GM23338 (cell line): Measurements from ENCODE around the gene ST6GALNAC3. TPM values are rescaled to one million over a fixed set of nuclear protein-coding genes. Genes with fewer than 3 reads are reported as not detected.

Experiments
- ATAC-seq: fragments of 200-7000 bp; cut with Tn5 transposase; 3 replicates; pipeline ENCODE4 v1.9.1; 2020
- DNase-seq: peaks from one replicate; pipeline ENCODE4 v3.0.0-alpha.2; 2015; ENCODE audit warnings: low spot score
- H2AFZ ChIP-seq: fragments of 200-600 bp; sonication (generic); 2 replicates; pipeline ENCODE4 v1.8.0; 2016; ENCODE audit warnings: antibody characterized with exemption, mild to moderate bottlenecking, moderate library complexity
- H3F3A ChIP-seq: fragments of 200-600 bp; sonication (generic); replicated peaks from 2 replicates; pipeline ENCODE4 v1.8.0; 2017; ENCODE audit warnings: antibody characterized with exemption, mixed run types, low read depth
- H3K27ac ChIP-seq: fragments of 200-600 bp; sonication (generic); 2 replicates; pipeline ENCODE4 v1.6.1; 2016; ENCODE audit warnings: low read depth
- H3K27me3 ChIP-seq: fragments of 200-600 bp; sonication (generic); 2 replicates; pipeline ENCODE4 v1.8.0; 2016; ENCODE audit warnings: mild to moderate bottlenecking, mixed run types, moderate library complexity; ENCODE audit not compliant: insufficient read depth
- H3K36me3 ChIP-seq: fragments of 200-600 bp; sonication (generic); 2 replicates; pipeline ENCODE4 v1.8.0; 2016; ENCODE audit warnings: mild to moderate bottlenecking; ENCODE audit not compliant: insufficient read depth
- H3K4me1 ChIP-seq: fragments of 200-600 bp; sonication (generic); 2 replicates; pipeline ENCODE4 v1.8.0; 2016; ENCODE audit warnings: mild to moderate bottlenecking, moderate library complexity; ENCODE audit not compliant: insufficient read depth
- H3K4me2 ChIP-seq: fragments of 200-600 bp; sonication (generic); 2 replicates; pipeline ENCODE4 v1.7.1; 2017; ENCODE audit warnings: mixed run types
- H3K4me3 ChIP-seq: fragments of 200-600 bp; sonication (generic); 2 replicates; pipeline ENCODE4 v1.6.1; 2016; ENCODE audit warnings: mixed run types
- H3K79me2 ChIP-seq: fragments of 200-600 bp; sonication (generic); replicated peaks from 2 replicates; pipeline ENCODE4 v1.8.0; 2017; ENCODE audit warnings: mild to moderate bottlenecking; ENCODE audit not compliant: insufficient read depth
- H3K9me2 ChIP-seq: fragments of 200-600 bp; sonication (generic); 2 replicates; pipeline ENCODE4 v1.8.0; 2017; ENCODE audit not compliant: insufficient read depth
- H4K20me1 ChIP-seq: fragments of 200-600 bp; sonication (generic); replicated peaks from 2 replicates; pipeline ENCODE4 v1.8.0; 2017; ENCODE audit warnings: mild to moderate bottlenecking; ENCODE audit not compliant: insufficient read depth
- H3K27ac Mint-ChIP-seq: 2 replicates; pipeline ENCODE4 v1.8.0; 2020; ENCODE audit warnings: inconsistent platforms, mild to moderate bottlenecking, moderate library complexity, mixed read lengths
- H3K27me3 Mint-ChIP-seq: 3 replicates; pipeline ENCODE4 v1.8.0; 2022; ENCODE audit warnings: low read depth, mild to moderate bottlenecking, moderate library complexity, mixed read lengths, inconsistent platforms; ENCODE audit not compliant: insufficient read depth, poor library complexity
- H3K36me3 Mint-ChIP-seq: 3 replicates; pipeline ENCODE4 v1.8.0; 2021; ENCODE audit warnings: low read depth, mild to moderate bottlenecking, inconsistent platforms, moderate library complexity, mixed read lengths
- H3K4me1 Mint-ChIP-seq: 3 replicates; pipeline ENCODE4 v1.8.0; 2020; ENCODE audit warnings: mild to moderate bottlenecking, inconsistent platforms, mixed read lengths
- H3K4me3 Mint-ChIP-seq: 3 replicates; pipeline ENCODE4 v1.8.0; 2021; ENCODE audit warnings: moderate library complexity, mild to moderate bottlenecking, inconsistent platforms, mixed read lengths
- H3K9me3 Mint-ChIP-seq: 3 replicates; pipeline ENCODE4 v1.8.0; 2020; ENCODE audit warnings: moderate library complexity, mild to moderate bottlenecking, inconsistent platforms, mixed read lengths
- EZH2 ChIP-seq: fragments of 200-600 bp; sonication (generic); IDR thresholded peaks from one replicate; pipeline ENCODE4 v1.8.0; 2017; ENCODE audit warnings: antibody characterized with exemption, mild to moderate bottlenecking, low read depth; ENCODE audit not compliant: unreplicated experiment
- EZH2phosphoT487 ChIP-seq: fragments of 200-600 bp; sonication (generic); IDR thresholded peaks from one replicate; pipeline ENCODE4 v1.8.1; 2018; ENCODE audit warnings: antibody characterized with exemption; ENCODE audit not compliant: unreplicated experiment
- JUNB ChIP-seq: IDR thresholded peaks from one replicate; pipeline ENCODE4 v1.6.1; 2016; ENCODE audit warnings: antibody characterized with exemption; ENCODE audit not compliant: unreplicated experiment
- POLR2AphosphoS5 ChIP-seq: IDR thresholded peaks from 2 replicates; pipeline ENCODE4 v1.6.1; 2016; ENCODE audit warnings: antibody characterized with exemption, low read depth
- STAT1 ChIP-seq: IDR thresholded peaks from one replicate; pipeline ENCODE4 v1.6.1; 2016; ENCODE audit warnings: antibody characterized with exemption; ENCODE audit not compliant: unreplicated experiment
- ZNF114 ChIP-seq: fragments of 250-450 bp; sonication (Bioruptor Pico); IDR thresholded peaks from 2 replicates; pipeline ENCODE4 v1.5.0; 2020; ENCODE audit warnings: mild to moderate bottlenecking, moderate library complexity
- ZNF331 ChIP-seq: fragments of 250-450 bp; sonication (Bioruptor Pico); IDR thresholded peaks from 2 replicates; pipeline ENCODE4 v1.5.0; 2020; ENCODE audit warnings: low read depth, mild to moderate bottlenecking, moderate library complexity
- polyA plus RNA-seq: library from polyadenylated mRNA; unstranded; fragments of >200 nt; fragmentation: Nextera tagmentation; extraction: Ambion mirVana; gene quantifications from 2 replicates; pipeline ENCODE4 v1.2.1, GENCODE V29; 2016
- total RNA-seq: library from RNA; depleted of rRNA; stranded (reverse); fragments of >200 nt; shearing (Covaris generic); gene quantifications from 2 replicates; pipeline ENCODE4 v1.2.3, GENCODE V29; 2014
- TF ChIP-seq, protein P1 (sequence below): IDR thresholded peaks from 2 replicates; pipeline ENCODE4 v1.6.1; 2016; ENCODE audit warnings: antibody characterized with exemption
- TF ChIP-seq, protein P2 (sequence below): fragments of 250-450 bp; sonication (Bioruptor Pico); IDR thresholded peaks from 2 replicates; pipeline ENCODE4 v1.5.0; 2020; ENCODE audit warnings: mild to moderate bottlenecking, moderate library complexity
- TF ChIP-seq, protein P3 (sequence below), 2 experiments: fragments of 200-600 bp in 1 of 2; sonication (generic) in 1 of 2; conservative IDR thresholded peaks; 2 replicates each; pipeline versions ENCODE4 v1.5.1 to v1.6.1; 2016 to 2017; ENCODE audit warnings: antibody characterized with exemption in 2 of 2, low read depth in 2 of 2, mild to moderate bottlenecking in 2 of 2, moderate library complexity in 1 of 2

Gene ST6GALNAC3
- total and polyA plus RNA-seq, 2 experiments from 2014 or later = 4.7 to 11.6 TPM

DNA sequence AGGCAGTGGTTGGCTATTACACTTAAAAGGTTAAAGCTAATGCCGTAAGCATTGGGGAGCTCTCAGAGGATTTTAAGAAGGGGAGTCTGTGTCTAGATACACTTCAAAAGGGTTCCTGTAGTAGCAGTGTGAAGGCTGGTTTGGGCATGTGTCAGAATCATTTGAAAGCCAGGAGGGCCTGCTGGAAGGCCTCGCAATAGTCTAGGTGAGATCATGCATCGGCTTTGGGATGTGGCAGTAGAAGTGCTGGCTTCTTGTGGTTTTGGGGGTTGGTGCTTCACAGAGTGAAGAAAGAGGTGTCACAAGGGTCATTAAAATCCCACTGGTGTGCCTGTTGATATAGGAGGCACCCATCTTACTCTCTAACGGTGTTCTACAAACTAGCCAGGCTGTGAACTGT, 85.7 kb downstream of the ST6GALNAC3 start (continued):
- TF ChIP-seq STAT1 = no peak
- TF ChIP-seq JUNB = no peak
- no peak for TF ChIP-seq ZNF114
- no peak for TF ChIP-seq ZNF331
- no peak for TF ChIP-seq EZH2phosphoT487
- TF ChIP-seq, protein P1, sequence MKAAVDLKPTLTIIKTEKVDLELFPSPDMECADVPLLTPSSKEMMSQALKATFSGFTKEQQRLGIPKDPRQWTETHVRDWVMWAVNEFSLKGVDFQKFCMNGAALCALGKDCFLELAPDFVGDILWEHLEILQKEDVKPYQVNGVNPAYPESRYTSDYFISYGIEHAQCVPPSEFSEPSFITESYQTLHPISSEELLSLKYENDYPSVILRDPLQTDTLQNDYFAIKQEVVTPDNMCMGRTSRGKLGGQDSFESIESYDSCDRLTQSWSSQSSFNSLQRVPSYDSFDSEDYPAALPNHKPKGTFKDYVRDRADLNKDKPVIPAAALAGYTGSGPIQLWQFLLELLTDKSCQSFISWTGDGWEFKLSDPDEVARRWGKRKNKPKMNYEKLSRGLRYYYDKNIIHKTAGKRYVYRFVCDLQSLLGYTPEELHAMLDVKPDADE = no peak

DNA sequence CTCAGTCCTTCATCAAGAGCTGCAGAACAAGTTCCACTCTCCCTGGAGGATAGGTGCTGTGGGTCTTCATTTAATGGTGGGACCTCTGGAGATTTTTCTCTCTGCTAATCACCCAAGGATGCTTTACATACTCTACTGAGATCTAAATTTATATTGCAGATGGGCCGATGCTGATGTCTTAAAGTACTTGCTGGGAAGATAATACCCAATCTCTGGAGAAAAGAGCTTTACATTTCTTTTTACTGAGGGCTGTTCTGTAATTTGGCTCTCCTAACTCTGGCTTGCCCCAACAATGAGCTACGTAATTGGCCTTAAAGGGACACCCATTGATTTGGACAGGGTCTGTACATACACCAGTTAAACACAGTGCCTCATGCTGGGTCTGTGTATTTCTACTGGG, 86.9 kb downstream of the ST6GALNAC3 start:
- Histone ChIP-seq H3K36me3 (no peaks in the 10 kb centered on the region), H3K27ac (0 out of 2 replicates have a peak overlapping the region, but pooled peaks have one; percentile 6), H3K27me3 (no peaks in the 10 kb centered on the region), H3K4me3 (no peak overlapping the region), H3F3A (no peaks in the 10 kb centered on the region), H3K79me2 (peaks cover 14% of the 10 kb centered on the region), H3K4me1 (no peaks in the 10 kb centered on the region), H4K20me1 (no peaks in the 10 kb centered on the region), H3K9me2 (no peaks in the 10 kb centered on the region), H3K4me2 (no peak overlapping the region), H2AFZ (no peak overlapping the region)
- Mint-ChIP-seq H3K4me3 (no peak overlapping the region), H3K27ac (no peak overlapping the region), H3K36me3 (no peaks in the 10 kb centered on the region), H3K9me3 (no peaks in the 10 kb centered on the region), H3K27me3 (peaks cover 2% of the 10 kb centered on the region), H3K4me1 (peaks cover 16% of the 10 kb centered on the region)
- no peak for DNase-seq
- no peak for ATAC-seq
- TF ChIP-seq, protein P2, sequence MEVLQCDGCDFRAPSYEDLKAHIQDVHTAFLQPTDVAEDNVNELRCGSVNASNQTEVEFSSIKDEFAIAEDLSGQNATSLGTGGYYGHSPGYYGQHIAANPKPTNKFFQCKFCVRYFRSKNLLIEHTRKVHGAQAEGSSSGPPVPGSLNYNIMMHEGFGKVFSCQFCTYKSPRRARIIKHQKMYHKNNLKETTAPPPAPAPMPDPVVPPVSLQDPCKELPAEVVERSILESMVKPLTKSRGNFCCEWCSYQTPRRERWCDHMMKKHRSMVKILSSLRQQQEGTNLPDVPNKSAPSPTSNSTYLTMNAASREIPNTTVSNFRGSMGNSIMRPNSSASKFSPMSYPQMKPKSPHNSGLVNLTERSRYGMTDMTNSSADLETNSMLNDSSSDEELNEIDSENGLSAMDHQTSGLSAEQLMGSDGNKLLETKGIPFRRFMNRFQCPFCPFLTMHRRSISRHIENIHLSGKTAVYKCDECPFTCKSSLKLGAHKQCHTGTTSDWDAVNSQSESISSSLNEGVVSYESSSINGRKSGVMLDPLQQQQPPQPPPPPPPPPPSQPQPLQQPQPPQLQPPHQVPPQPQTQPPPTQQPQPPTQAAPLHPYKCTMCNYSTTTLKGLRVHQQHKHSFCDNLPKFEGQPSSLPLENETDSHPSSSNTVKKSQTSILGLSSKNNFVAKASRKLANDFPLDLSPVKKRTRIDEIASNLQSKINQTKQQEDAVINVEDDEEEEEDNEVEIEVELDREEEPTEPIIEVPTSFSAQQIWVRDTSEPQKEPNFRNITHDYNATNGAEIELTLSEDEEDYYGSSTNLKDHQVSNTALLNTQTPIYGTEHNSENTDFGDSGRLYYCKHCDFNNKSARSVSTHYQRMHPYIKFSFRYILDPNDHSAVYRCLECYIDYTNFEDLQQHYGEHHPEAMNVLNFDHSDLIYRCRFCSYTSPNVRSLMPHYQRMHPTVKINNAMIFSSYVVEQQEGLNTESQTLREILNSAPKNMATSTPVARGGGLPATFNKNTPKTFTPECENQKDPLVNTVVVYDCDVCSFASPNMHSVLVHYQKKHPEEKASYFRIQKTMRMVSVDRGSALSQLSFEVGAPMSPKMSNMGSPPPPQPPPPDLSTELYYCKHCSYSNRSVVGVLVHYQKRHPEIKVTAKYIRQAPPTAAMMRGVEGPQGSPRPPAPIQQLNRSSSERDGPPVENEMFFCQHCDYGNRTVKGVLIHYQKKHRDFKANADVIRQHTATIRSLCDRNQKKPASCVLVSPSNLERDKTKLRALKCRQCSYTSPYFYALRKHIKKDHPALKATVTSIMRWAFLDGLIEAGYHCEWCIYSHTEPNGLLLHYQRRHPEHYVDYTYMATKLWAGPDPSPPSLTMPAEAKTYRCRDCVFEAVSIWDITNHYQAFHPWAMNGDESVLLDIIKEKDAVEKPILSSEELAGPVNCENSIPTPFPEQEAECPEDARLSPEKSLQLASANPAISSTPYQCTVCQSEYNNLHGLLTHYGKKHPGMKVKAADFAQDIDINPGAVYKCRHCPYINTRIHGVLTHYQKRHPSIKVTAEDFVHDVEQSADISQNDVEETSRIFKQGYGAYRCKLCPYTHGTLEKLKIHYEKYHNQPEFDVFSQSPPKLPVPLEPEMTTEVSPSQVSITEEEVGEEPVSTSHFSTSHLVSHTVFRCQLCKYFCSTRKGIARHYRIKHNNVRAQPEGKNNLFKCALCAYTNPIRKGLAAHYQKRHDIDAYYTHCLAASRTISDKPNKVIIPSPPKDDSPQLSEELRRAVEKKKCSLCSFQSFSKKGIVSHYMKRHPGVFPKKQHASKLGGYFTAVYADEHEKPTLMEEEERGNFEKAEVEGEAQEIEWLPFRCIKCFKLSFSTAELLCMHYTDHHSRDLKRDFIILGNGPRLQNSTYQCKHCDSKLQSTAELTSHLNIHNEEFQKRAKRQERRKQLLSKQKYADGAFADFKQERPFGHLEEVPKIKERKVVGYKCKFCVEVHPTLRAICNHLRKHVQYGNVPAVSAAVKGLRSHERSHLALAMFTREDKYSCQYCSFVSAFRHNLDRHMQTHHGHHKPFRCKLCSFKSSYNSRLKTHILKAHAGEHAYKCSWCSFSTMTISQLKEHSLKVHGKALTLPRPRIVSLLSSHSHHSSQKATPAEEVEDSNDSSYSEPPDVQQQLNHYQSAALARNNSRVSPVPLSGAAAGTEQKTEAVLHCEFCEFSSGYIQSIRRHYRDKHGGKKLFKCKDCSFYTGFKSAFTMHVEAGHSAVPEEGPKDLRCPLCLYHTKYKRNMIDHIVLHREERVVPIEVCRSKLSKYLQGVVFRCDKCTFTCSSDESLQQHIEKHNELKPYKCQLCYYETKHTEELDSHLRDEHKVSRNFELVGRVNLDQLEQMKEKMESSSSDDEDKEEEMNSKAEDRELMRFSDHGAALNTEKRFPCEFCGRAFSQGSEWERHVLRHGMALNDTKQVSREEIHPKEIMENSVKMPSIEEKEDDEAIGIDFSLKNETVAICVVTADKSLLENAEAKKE = no peak
- no peak for TF ChIP-seq JUNB
- TF ChIP-seq, protein P3, sequence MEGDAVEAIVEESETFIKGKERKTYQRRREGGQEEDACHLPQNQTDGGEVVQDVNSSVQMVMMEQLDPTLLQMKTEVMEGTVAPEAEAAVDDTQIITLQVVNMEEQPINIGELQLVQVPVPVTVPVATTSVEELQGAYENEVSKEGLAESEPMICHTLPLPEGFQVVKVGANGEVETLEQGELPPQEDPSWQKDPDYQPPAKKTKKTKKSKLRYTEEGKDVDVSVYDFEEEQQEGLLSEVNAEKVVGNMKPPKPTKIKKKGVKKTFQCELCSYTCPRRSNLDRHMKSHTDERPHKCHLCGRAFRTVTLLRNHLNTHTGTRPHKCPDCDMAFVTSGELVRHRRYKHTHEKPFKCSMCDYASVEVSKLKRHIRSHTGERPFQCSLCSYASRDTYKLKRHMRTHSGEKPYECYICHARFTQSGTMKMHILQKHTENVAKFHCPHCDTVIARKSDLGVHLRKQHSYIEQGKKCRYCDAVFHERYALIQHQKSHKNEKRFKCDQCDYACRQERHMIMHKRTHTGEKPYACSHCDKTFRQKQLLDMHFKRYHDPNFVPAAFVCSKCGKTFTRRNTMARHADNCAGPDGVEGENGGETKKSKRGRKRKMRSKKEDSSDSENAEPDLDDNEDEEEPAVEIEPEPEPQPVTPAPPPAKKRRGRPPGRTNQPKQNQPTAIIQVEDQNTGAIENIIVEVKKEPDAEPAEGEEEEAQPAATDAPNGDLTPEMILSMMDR (conservative IDR thresholded peaks at IDR 0.05; ENCODE audit: low read depth in 2 of 2) = no peak
- TF ChIP-seq STAT1 = no peak
- no peak for TF ChIP-seq EZH2
- TF ChIP-seq EZH2phosphoT487 = no peak
- TF ChIP-seq ZNF331 = no peak
- TF ChIP-seq POLR2AphosphoS5 = no peak
